WERI-Rb-1 (cell line): ENCODE results near the gene KIRREL3.

Experiments used
- DNase-seq: peaks from one replicate; pipeline ENCODE4 v3.0.0-alpha.2; 2020
- H3K27ac ChIP-seq: fragments of 250-450 bp; sonication (Bioruptor Pico); 2 replicates; pipeline ENCODE4 v1.5.1; 2020; ENCODE audit warnings: mild to moderate bottlenecking, moderate library complexity
- H3K27me3 ChIP-seq: fragments of 250-450 bp; sonication (Bioruptor Pico); 2 replicates; pipeline ENCODE4 v1.5.1; 2021; ENCODE audit warnings: mild to moderate bottlenecking, low read depth, moderate library complexity; ENCODE audit not compliant: insufficient read depth, severe bottlenecking
- H3K36me3 ChIP-seq: fragments of 250-450 bp; sonication (Bioruptor Pico); 2 replicates; pipeline ENCODE4 v1.5.1; 2020; ENCODE audit warnings: mild to moderate bottlenecking, moderate library complexity
- H3K4me3 ChIP-seq: 2 replicates; pipeline ENCODE4 v1.5.1; 2011; ENCODE audit warnings: low read depth, mild to moderate bottlenecking, control low read depth, low read length
- H3K9me3 ChIP-seq: fragments of 250-450 bp; sonication (Bioruptor Pico); 2 replicates; pipeline ENCODE4 v1.5.1; 2021; ENCODE audit warnings: mild to moderate bottlenecking, moderate library complexity; ENCODE audit not compliant: severe bottlenecking
- TF ChIP-seq, protein P1 (sequence below): IDR thresholded peaks from 2 replicates; pipeline ENCODE4 v1.5.1; 2011; ENCODE audit warnings: low read depth, mild to moderate bottlenecking, control low read depth, inconsistent platforms, low read length

Gene KIRREL3

DNA sequence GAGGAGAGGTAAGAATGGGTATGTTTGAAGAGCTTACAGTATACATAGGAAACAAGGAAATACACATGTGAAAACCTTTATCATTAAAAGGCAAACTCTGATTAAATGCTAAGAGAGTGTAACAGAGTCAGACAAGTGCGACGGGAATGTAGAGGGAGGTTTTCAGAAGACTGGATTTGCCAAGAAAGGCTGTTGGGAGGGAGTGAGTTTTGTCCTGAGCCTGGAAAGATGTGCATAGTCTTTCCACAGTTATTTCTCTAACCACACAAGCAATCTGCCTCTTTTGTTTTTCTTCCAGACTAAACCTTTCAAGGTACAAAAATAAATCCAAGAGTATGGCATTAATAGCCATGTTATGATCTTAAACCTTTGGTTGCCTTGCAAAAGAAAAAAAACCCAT, 170.9 kb downstream of the KIRREL3 start:
- no peaks in the 10 kb centered on the region for H3K9me3 ChIP-seq
- H3K4me3 ChIP-seq = no peak overlapping the region
- no peak for DNase-seq
- no peaks in the 10 kb centered on the region for H3K27me3 ChIP-seq
- H3K27ac ChIP-seq = no peak overlapping the region
- TF ChIP-seq, protein P1, sequence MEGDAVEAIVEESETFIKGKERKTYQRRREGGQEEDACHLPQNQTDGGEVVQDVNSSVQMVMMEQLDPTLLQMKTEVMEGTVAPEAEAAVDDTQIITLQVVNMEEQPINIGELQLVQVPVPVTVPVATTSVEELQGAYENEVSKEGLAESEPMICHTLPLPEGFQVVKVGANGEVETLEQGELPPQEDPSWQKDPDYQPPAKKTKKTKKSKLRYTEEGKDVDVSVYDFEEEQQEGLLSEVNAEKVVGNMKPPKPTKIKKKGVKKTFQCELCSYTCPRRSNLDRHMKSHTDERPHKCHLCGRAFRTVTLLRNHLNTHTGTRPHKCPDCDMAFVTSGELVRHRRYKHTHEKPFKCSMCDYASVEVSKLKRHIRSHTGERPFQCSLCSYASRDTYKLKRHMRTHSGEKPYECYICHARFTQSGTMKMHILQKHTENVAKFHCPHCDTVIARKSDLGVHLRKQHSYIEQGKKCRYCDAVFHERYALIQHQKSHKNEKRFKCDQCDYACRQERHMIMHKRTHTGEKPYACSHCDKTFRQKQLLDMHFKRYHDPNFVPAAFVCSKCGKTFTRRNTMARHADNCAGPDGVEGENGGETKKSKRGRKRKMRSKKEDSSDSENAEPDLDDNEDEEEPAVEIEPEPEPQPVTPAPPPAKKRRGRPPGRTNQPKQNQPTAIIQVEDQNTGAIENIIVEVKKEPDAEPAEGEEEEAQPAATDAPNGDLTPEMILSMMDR = no peak
- no peaks in the 10 kb centered on the region for H3K36me3 ChIP-seq

DNA sequence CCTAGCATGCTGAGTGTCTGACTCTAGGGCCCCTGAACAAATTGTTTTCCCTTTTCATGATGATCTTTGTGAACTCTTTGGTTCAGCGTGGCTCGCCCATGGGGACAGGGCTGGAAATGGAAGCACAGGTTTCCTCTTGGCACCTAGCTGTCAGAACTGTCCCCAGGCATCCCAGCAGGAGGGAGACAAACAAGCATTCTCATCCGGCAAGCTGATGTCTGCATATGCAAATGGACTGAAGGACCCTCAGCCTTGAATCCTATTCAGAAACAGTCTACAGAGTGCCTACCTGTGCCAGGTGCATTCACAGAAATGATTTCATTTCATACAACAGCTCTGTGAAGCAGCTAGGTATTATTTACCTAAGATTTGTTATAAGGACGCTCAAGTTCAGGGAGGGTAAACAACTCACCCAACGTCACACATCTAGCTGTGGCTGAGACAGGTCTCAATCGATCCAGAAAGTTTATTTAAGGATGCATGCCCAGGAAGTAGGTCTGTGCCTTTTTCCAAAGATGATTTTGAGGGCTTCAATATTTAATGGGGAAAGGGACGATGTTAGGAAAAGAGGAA, 176.4 kb downstream of the KIRREL3 start:
- DNase-seq = no peak
- Histone ChIP-seq H3K36me3 (no peaks in the 10 kb centered on the region), H3K27me3 (no peaks in the 10 kb centered on the region), H3K4me3 (no peak overlapping the region), H3K27ac (no peak overlapping the region), H3K9me3 (no peaks in the 10 kb centered on the region)
- TF ChIP-seq, protein P1 = no peak

DNA sequence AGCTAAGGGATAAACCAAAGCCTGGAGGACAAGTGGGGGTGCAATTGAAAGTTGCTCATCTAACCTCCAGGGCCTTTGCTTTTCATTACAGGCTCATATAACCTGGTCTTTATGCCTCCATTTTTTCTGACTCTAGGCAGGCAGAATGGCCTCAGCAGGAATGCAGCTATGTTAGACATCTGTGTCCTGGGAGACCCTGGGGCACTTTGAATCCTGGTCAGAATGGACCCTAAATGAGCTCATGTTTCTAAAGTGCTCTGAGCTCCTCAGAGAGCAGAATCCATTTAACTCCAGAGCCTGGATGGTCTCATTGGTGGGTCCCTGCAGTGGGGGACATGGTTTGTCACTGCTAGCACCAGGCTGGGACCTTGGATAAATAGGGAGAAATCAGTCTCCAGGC, 177.3 kb downstream of the KIRREL3 start:
- no peak for DNase-seq
- H3K27me3 ChIP-seq = no peaks in the 10 kb centered on the region
- TF ChIP-seq, protein P1 = no peak
- no peak overlapping the region for H3K4me3 ChIP-seq
- no peaks in the 10 kb centered on the region for H3K9me3 ChIP-seq
- H3K27ac ChIP-seq = no peak overlapping the region
- H3K36me3 ChIP-seq = no peaks in the 10 kb centered on the region

DNA sequence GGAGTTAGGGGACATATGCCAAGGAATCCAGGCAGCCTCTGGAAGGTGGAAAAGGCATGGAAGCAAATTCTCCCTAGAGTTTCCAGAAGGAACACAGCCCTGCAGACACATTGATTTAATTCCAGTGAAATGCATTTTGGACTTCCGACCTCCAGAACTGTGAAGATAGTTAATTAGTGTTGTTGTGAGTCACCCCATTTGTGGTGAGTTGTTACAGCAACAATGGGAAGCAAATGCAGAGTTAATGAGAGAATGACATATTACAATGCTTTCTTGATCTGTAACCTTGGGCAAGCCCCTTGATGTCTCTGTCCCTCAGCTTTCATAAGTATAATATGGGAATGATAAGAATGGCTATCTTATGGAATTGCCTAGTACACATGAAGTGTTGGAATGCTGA, 178.7 kb downstream of the KIRREL3 start:
- no peaks in the 10 kb centered on the region for H3K9me3 ChIP-seq
- no peak overlapping the region for H3K27ac ChIP-seq
- H3K4me3 ChIP-seq = no peak overlapping the region
- TF ChIP-seq, protein P1 = no peak
- no peaks in the 10 kb centered on the region for H3K36me3 ChIP-seq
- DNase-seq = no peak
- H3K27me3 ChIP-seq = no peaks in the 10 kb centered on the region

DNA sequence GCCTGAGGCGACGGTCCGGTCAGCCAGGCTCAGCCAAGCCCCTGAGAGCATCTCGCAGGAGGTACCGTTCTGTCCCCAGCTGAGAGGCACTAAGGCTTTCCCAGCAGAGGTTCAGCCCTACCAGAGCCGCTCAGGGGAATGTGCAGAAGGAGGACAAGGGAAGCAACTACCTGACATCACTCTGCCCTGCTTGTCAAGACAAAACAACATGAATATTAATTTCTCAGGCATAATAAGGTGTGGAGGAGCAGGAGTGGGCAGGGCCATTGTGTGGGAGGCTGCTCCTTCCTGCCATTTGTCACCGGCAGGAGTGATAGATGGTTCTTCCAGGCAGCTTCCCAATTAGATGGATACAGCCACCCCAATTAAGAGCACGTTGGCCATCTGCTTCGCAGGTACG, 181.4 kb downstream of the KIRREL3 start:
- H3K36me3 ChIP-seq = no peaks in the 10 kb centered on the region
- no peaks in the 10 kb centered on the region for H3K9me3 ChIP-seq
- DNase-seq = no peak
- TF ChIP-seq, protein P1 = no peak
- no peak overlapping the region for H3K4me3 ChIP-seq
- H3K27me3 ChIP-seq = no peaks in the 10 kb centered on the region
- H3K27ac ChIP-seq = no peak overlapping the region
